H1 (cell line): Measurements from ENCODE around the gene OR2V2.
A peak's percentile ranks its signal among the peaks of the same experiment; 100 is the strongest.

ENCODE experiments used
- ASH2L ChIP-seq: fragments of 200-600, 300-600 bp; sonication (generic); IDR thresholded peaks from one replicate; pipeline ENCODE4 v1.7.1; 2017; ENCODE audit warnings: low read length
- SIN3A ChIP-seq, 2 experiments: IDR thresholded peaks in 1 of 2; conservative IDR thresholded peaks in 1 of 2; 2 replicates each; pipeline ENCODE4 v1.6.1; 2011 to 2012; ENCODE audit warnings: low read length in 2 of 2, improper control_type of control experiment in 1 of 2, low read depth in 1 of 2, mild to moderate bottlenecking in 1 of 2
- TF ChIP-seq, protein P1 (sequence below), 3 experiments: IDR thresholded peaks; 1 replicate in 2 of 3; 2 replicates in 1 of 3; pipeline versions ENCODE4 v1.5.1 to v1.6.1; 2011; ENCODE audit warnings: low read length in 3 of 3, mild to moderate bottlenecking in 3 of 3, inconsistent platforms in 2 of 3, low read depth in 1 of 3, moderate library complexity in 1 of 3; ENCODE audit not compliant: insufficient read depth in 1 of 3; ENCODE audit errors: control extremely low read depth in 1 of 3

DNA sequence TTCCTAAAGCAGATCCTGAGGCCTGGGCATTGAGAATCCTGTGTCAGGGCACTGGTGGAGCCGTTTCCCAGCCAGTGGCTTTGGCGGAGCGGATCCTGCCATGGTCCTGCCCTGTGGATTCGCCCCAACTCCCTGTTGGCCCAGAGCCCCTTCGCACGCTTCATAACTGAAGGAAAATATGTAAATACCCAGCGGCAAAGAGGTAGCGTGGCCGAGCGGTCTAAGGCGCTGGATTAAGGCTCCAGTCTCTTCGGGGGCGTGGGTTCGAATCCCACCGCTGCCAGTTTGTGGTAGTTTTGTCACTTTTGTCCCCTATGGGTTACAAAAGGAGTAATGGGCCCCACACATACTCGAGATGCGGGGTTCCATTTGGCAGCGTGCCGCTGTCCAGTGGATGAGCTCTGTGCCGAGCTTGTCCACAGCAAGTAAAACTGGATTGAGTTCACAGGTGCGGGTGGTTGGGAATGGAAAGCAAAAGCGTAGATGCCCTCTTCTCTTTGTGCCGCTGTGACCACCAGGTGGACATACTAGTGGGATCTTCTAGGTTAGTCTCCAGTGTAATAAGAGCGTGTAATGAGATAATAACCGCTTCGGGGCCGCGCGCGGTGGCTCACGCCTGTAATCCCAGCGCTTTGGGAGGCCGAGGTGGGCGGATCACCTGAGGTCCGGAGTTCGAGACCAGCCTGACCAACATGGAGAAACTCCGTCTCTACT is 40.3 kb downstream of the OR2V2 start:
- TF ChIP-seq, protein P1, sequence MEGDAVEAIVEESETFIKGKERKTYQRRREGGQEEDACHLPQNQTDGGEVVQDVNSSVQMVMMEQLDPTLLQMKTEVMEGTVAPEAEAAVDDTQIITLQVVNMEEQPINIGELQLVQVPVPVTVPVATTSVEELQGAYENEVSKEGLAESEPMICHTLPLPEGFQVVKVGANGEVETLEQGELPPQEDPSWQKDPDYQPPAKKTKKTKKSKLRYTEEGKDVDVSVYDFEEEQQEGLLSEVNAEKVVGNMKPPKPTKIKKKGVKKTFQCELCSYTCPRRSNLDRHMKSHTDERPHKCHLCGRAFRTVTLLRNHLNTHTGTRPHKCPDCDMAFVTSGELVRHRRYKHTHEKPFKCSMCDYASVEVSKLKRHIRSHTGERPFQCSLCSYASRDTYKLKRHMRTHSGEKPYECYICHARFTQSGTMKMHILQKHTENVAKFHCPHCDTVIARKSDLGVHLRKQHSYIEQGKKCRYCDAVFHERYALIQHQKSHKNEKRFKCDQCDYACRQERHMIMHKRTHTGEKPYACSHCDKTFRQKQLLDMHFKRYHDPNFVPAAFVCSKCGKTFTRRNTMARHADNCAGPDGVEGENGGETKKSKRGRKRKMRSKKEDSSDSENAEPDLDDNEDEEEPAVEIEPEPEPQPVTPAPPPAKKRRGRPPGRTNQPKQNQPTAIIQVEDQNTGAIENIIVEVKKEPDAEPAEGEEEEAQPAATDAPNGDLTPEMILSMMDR (IDR thresholded peaks at IDR 0.05; ENCODE audit: control extremely low read depth in 1 of 3, insufficient read depth in 1 of 3, low read depth in 1 of 3, low read length in 3 of 3): no peak
- no peak; a peak in 1 of 4 replicates for TF ChIP-seq SIN3A (conservative IDR thresholded peaks at IDR 0.05 in 1 of 2, IDR thresholded peaks at IDR 0.05 in 1 of 2; ENCODE audit: low read depth in 1 of 2, low read length in 2 of 2)
- peak; percentile 80 for TF ChIP-seq ASH2L
